Hematopoietic multipotent progenitor cell treated with erythropoietin and hydrocortisone succinate and interleukin-3 and kit ligand, for 4 days (in vitro differentiated cells): ENCODE results near the gene GPRIN2.
"Not testable (repeated sequence)": the region's sequence is repeated elsewhere in the genome, so short reads cannot be mapped to it uniquely, and the experiment has no call there.

ENCODE experiments used
- DNase-seq: peaks from one replicate; pipeline ENCODE4 v3.0.0-alpha.2; 2015

The GPRIN2 gene

GRCh38 chr10:46556515-46557318, at the start of gene GPRIN2:
TSS of gene GPRIN2 (minus strand) at chr10:46556658. CDS start at chr10:46550736, 5,922 bp downstream.
- no peak for DNase-seq

DNA sequence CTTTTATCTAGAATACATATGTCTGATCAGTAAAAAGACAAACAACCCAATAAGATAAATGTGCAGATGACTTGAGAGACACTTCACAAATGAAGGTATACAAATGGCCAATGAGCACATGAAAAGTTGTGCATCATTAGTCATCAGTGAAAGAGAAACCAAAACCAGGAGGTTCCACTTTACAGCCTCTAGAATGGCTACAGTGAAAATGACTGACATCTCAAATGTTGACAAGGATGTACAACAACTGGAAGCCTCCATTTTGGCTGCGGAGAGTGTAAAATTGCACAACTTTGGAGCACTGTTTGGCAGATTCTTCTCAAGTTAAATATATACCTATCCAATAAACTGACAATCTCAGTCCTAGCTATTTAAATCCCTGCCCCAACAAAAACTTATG, 44.1 kb upstream of the GPRIN2 start:
- DNase-seq: not testable (repeated sequence)

DNA sequence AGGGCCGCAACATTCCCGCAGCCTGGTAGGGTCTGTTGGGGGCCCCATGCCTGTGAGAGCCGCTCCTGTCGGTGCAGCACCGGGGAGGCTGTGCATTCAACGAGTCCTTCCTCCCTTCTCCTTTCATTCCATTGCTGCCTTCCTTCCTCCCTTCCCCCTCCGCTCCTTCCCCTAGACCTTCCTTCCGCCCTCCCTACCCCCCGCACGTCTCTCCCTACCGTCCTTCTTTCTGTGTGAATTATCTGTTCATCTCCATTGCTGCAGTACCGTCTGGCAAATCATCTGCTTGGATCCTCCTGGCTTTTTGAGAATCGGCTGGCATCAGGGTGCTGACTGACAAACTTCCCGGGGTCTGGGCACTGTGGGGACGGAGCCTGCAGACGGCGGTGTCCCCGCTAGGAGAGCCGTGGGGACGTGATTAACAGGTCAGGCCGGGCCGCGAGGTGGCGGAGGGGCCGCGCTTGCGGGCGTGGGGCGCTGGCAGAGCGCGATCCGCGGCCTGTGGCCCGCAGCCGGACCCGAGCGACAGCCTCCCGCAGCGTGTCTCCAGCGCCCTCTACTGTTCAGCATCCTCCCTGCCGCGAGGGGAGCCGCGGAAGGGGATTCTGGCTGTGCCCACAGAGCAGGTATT, 41.3 kb upstream of the GPRIN2 start:
- DNase-seq: not testable (repeated sequence)

GRCh38 chr10:46596570-46596969, 40.1 kb upstream of the GPRIN2 start:
- not testable (repeated sequence) for DNase-seq

DNA sequence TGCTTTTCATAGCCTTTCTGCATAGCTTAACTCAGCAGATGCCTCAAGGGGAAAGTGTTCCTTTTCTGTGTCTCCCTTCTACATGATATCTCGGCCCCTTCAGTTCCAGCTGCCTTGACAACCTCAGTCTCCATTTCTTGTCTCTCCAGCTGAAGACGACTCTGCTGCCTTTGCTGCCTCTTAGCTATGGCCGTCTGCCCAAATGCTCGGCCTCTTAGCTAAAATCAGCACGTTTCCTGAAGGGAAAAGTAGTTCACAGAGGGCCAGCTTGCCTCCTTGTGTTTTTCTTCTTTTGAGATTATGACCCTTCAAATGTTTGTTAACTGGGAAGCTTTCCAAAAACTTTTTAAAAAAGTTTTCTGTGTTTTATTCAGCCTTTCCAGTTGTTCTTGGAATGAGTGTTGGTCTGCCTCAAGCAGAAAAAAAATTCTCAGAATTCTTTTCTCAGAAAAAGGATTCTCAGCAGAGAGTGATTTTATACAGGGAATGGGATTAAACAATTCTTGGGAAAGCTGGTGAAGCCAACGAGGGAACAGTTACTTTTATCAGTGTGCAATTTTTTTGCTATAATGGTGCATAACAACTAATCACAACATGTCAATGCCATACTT, 38.1 kb upstream of the GPRIN2 start:
- not testable (repeated sequence) for DNase-seq

- not testable (repeated sequence) for DNase-seq
These were observed 36.8 kb upstream of the GPRIN2 start for GRCh38 chr10:46593307-46593706.

DNA sequence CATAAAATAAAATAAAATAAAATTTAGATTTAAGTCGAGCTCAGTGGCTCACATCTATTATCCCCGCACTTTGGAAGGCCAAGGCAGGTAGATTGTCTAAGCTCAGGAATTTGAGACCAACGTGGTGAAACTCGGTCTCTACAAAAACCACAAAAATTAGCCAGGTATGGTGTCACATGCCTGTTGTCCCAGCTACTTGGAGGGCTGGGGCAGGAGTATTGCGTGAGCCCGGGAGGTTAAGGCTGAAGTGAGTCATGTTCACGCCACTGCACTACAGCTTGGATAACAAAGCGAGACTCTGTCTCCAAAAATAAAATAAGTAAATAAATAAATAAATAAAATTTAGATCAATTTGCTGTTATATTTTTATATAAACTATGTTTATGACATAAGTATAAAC, 34.6 kb upstream of the GPRIN2 start:
- not testable (repeated sequence) for DNase-seq

DNA sequence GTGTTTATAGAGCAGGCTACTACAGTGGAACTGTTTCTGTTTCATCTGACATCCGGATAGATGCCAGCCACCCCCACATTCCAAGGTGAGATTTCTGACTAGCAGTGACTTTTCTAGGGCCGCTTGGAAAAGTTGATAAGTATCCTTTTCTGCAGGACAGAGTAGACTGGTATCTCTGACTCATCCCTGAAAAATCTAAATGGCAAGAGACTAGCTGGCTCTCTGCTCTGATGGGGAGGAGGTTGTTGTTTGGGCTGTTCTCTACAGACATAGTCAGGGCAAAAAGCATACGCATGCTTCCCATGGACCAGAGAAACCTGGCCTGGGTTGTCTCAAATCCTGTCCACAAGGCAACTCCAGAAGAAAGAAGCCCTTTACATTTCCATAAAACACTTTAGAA, 33.1 kb upstream of the GPRIN2 start:
- DNase-seq: not testable (repeated sequence)

GRCh38 chr10:46588221-46588620, 31.8 kb upstream of the GPRIN2 start:
- not testable (repeated sequence) for DNase-seq

GRCh38 chr10:46587546-46587945, 31.1 kb upstream of the GPRIN2 start:
- DNase-seq: not testable (repeated sequence)

DNA sequence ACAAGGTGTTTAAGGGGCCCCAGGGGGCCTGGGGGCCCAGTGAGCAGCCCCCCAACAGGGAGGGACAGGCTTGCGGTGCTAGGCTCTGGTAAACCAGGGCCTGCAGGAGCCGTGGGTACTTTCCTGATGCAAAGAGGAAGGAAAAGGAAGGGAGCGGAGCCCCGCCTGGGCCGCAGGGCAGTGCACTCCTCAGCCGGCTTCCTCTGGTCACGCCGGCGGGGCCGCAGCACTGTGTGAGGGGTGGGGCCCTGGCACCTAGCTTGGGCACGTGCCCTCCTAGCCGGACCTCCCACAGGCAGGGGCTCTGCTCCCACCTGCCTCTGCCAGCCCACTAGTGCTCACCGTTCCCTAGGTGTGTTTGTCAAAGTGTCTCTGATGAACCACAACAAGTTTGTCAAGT, 28.8 kb upstream of the GPRIN2 start:
- DNase-seq: not testable (repeated sequence)

DNA sequence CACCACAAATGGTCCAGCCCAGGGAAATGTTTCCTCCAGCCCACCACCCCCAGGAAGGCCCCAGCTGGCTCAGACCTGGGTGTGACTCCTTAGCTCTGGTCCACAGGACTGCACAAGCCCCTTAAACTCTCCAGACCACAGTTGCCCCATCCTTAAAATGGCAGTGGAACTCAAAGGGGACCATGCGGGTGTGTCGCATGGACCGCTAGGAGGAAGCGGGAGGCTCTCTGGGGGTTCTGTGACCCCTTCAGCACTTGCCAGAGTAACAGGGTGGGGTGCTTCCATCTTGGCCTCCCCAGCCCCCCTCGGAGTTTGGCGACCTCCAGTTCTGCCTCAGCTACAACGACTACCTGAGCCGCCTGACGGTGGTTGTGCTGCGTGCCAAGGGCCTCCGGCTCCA, 27.7 kb upstream of the GPRIN2 start:
- DNase-seq: not testable (repeated sequence)

GRCh38 chr10:46582568-46582967, 26.1 kb upstream of the GPRIN2 start:
- DNase-seq: not testable (repeated sequence)

GRCh38 chr10:46581997-46582396, 25.5 kb upstream of the GPRIN2 start:
- DNase-seq: not testable (repeated sequence)

GRCh38 chr10:46579378-46579777, 22.9 kb upstream of the GPRIN2 start:
- DNase-seq: not testable (repeated sequence)

- DNase-seq: peak; percentile 4
These were observed 22.2 kb upstream of the GPRIN2 start, which contains the start of gene SYT15 for GRCh38 chr10:46578474-46579178. TSS of gene SYT15 (plus strand) at chr10:46579128. CDS start at chr10:46579169, 41 bp downstream.

DNA sequence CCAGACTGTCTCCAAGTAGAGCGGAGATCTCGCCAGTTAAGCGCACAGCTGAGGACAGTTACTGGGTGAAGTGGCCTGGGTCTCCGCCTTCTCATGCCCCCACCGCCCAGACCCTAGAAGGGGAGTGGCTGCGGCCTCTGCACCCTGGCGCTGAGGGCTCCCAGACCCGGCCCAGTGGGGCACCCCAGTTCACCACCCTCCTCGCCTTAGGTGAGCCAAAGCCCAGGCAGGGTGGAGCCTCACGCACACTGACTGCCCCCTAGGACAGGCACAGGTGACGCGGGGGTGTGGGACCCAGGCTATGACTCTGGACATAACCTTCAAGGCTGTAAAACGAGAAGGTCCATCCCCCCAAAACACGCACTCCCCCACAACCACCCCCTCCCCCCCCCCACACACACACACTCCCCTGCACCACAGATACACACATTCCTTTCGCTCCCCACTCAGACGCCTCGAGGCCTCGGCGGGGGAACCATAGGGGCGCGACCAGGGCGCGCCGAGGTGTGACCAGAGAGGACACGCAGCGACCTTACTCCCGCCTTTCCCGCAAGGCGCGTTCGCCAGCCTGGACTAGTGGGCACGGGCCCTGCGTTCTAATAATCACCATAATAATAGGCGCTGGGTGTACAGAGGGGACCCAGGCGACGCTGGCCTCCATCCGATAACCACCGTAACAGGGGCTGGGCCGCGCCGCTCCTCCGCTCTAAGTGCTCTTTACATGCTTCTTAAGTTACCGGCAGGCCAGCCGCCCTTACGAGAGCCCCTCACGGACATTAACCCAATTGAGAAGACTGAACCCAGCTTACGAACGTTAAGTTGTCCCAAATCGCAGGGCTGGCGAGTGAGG, 21.4 kb upstream of the GPRIN2 start:
- not testable (repeated sequence) for DNase-seq

DNA sequence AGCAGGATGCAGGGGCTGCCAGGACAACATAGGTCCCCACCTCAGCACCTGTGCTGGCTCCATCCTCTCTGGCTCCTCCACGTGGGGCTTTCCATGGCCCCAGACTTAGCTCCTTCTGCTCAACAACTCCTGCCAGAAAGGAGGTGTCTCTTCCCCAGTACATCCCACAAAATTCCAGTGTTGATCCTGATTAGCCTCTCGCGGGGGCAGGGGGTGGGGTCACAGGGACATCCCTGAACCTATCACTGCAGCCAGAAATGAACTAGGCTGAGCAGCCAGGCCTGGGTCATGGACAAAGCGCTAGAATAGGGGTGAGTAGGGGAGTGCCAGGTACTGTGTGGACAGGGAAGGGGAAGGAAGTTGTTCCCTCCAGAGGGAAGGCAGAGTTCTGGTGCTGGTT, 17.4 kb upstream of the GPRIN2 start:
- DNase-seq: not testable (repeated sequence)

- DNase-seq: not testable (repeated sequence)
These were observed 16.9 kb upstream of the GPRIN2 start for GRCh38 chr10:46573314-46573713.

DNA sequence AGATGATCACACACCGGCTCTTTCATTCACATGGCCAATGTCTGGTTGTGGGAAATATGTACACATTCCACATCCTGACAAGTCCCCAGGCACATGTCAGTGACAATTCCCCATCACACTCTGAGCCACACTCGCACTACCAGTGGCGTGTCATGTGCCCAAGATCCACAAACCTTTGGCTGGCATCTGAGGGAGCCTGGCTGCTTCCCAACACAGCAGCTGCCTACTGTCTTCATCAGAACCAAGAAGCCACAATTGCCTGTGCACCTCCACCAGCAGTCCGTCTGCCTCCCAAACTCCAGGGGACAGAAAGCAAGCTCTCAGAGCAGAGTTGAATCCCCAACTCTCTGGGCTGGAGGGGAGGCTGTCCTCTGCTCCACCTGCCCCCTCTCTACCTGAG, 16.3 kb upstream of the GPRIN2 start:
- DNase-seq: not testable (repeated sequence)

DNA sequence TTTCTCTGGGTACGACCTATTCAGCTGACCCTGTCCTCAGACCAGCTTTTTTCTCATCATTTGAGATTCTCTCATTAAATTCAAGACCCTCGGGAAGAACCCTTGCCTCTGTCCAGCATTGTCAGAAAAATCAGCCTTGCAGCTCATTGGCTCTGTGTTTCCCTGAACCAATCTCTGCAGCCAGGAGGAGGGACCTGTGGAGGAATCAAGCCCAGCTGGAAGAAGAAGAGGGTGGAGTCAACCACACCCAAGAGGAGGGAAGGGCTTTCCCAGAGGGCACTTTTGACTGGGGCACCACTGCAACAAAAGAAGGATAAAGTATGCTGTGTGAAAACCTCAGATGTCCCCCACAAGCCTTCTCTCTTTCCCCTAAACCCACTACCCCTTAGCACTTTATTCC, 14.2 kb upstream of the GPRIN2 start:
- not testable (repeated sequence) for DNase-seq

GRCh38 chr10:46567151-46567550, 10.7 kb upstream of the GPRIN2 start:
- DNase-seq: not testable (repeated sequence)
